CD4-positive, alpha-beta T cell (primary cell): ENCODE results near the gene IL2. TPM values are rescaled to one million over a fixed set of nuclear protein-coding genes. Genes with fewer than 3 reads are reported as not detected.
A peak's percentile ranks its signal among the peaks of the same experiment; 100 is the strongest.

Source experiments
- ATAC-seq: fragments of 200-7000 bp; cut with Tn5 transposase; one replicate; pipeline ENCODE4 v1.10.0; 2022; ENCODE audit warnings: mild to moderate bottlenecking; ENCODE audit not compliant: poor library complexity
- CTCF ChIA-PET: fragments of 350-600 bp; sonication (Branson Sonifier 250); formaldehyde crosslinking; loops from one replicate; lab custom pipeline; 2021; ENCODE audit warnings: antibody characterized with exemption, inconsistent platforms; lab: Charles Lee
- POLR2A ChIA-PET: fragments of 350-600 bp; sonication (Branson Sonifier 250); formaldehyde crosslinking; loops from one replicate; lab custom pipeline; 2021; ENCODE audit warnings: antibody characterized with exemption, inconsistent platforms; lab: Charles Lee
- DNase-seq, 14 experiments: peaks; one replicate each; pipeline ENCODE4 v3.0.0-alpha.2; 2013 to 2020; ENCODE audit warnings: mixed read lengths in 2 of 14
- H3K27ac ChIP-seq, 2 donors: one replicate each; pipeline versions ENCODE4 v1.5.1 to v1.7.0; 2013; ENCODE audit warnings: low read length in 2 of 2, low read depth in 1 of 2, mild to moderate bottlenecking in 1 of 2
- H3K27me3 ChIP-seq, 2 experiments: 1 replicate in 1 of 2; 2 replicates in 1 of 2; pipeline versions ENCODE4 v1.6.1 to v1.7.0; 2013; ENCODE audit warnings: low read length in 2 of 2, control low read depth in 1 of 2, mild to moderate bottlenecking in 1 of 2, moderate library complexity in 1 of 2; ENCODE audit not compliant: insufficient read depth in 2 of 2, control insufficient read depth in 1 of 2
- H3K36me3 ChIP-seq: one replicate; pipeline ENCODE4 v1.6.1; 2013; ENCODE audit warnings: low read length, control low read depth; ENCODE audit not compliant: insufficient read depth
- H3K4me1 ChIP-seq: one replicate; pipeline ENCODE4 v1.6.1; 2013; ENCODE audit warnings: low read length, control low read depth; ENCODE audit not compliant: insufficient read depth
- H3K4me3 ChIP-seq: one replicate; pipeline ENCODE4 v1.5.1; 2013; ENCODE audit warnings: mild to moderate bottlenecking, low read length, moderate library complexity
- H3K9me3 ChIP-seq, 2 experiments: 1 replicate in 1 of 2; 2 replicates in 1 of 2; pipeline versions ENCODE4 v1.6.1 to v1.7.0; 2013; ENCODE audit warnings: low read length in 2 of 2, mild to moderate bottlenecking in 2 of 2, control low read depth in 1 of 2, moderate library complexity in 1 of 2; ENCODE audit not compliant: control insufficient read depth in 1 of 2, insufficient read depth in 1 of 2
- H3K27ac Mint-ChIP-seq: one replicate; pipeline ENCODE4 v1.8.0; 2020; ENCODE audit warnings: mixed read lengths
- H3K27me3 Mint-ChIP-seq: one replicate; pipeline ENCODE4 v1.8.0; 2021; ENCODE audit warnings: mixed read lengths
- H3K36me3 Mint-ChIP-seq: one replicate; pipeline ENCODE4 v1.8.0; 2021; ENCODE audit warnings: low read depth, mixed read lengths
- H3K4me1 Mint-ChIP-seq: one replicate; pipeline ENCODE4 v1.8.0; 2021; ENCODE audit warnings: low read depth, mixed read lengths
- H3K4me3 Mint-ChIP-seq: one replicate; pipeline ENCODE4 v1.8.0; 2020; ENCODE audit warnings: mild to moderate bottlenecking, mixed read lengths
- H3K9me3 Mint-ChIP-seq: one replicate; pipeline ENCODE4 v1.8.0; 2020; ENCODE audit warnings: mixed read lengths
- intact Hi-C, 2 experiments: fragments of 100-400 bp; cut with DNase I in 1 of 2; cut with micrococcal nuclease in 1 of 2; formaldehyde crosslinking; loops; one replicate each; pipeline versions ENCODE4 v1.15.1 to v1.9.0; 2023 to 2025; cut with DNase I, micrococcal nuclease
- total RNA-seq, 174 experiments: library from RNA in 2 of 174; stranded (reverse) in 2 of 174; gene quantifications; one replicate each; pipeline ENCODE4 v1.2.3 and lab custom pipeline; 2021 to 2026
- TF ChIP-seq, protein P1 (sequence below): fragments of 200-600 bp; IDR thresholded peaks from one replicate; pipeline ENCODE4 v1.8.0; 2022; ENCODE audit warnings: antibody characterized with exemption, mild to moderate bottlenecking

The IL2 gene
- total RNA-seq, 2 experiments from 2014 or later = 3.7 to 4.7 TPM

DNA sequence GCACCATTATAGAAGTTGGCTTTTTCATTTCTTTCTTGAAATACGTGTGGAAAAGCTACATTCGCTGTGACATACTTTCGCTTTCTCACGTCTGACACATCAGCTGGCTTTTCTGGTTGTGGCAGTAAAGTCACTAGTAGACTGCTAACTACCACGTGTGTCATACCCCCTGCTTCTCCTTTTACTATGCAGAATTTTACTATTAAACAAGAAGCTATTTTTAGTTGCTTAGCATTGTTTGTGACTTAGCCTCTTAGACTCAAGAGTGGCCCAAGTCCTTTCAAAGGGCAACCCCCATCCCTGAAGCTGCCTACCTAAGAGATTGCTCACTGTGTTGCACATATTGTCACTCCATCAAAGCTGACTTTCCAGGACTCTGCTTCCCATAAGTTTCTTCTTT lies 2.1 kb upstream of the IL2 start:
- Histone ChIP-seq H3K27me3 (no peaks in the 10 kb centered on the region), H3K4me3 (peak overlapping the region; percentile 41), H3K36me3 (no peaks in the 10 kb centered on the region), H3K4me1 (peaks cover 2% of the 10 kb centered on the region), H3K27ac (peak overlapping the region in 1 of 2 donors; percentile 6), H3K9me3 (no peaks in the 10 kb centered on the region)
- Mint-ChIP-seq H3K4me1 (peaks cover 52% of the 10 kb centered on the region), H3K27ac (peak overlapping the region; percentile 69), H3K4me3 (peak overlapping the region; percentile 90), H3K27me3 (no peaks in the 10 kb centered on the region), H3K9me3 (no peaks in the 10 kb centered on the region), H3K36me3 (peaks cover 5% of the 10 kb centered on the region)
- DNase-seq = peak in 10 of 14 experiments; percentile 3 to 78 (median 14)
- intact Hi-C loops = loop anchor here (2.0 to 10.0 kb wide), 3 partner anchors 120 to 514 kb away; no protein-coding TSS in a partner anchor
- ATAC-seq = peak; percentile 73
- CTCF ChIA-PET = interaction anchor here (0.6 to 1.3 kb wide), 2 partner anchors 63 to 120 kb away, joined by 3 to 5 read pairs; no protein-coding TSS in a partner anchor
- POLR2A ChIA-PET = interaction anchor here (0.8 to 2.3 kb wide), 3 partner anchors 9 to 273 kb away, joined by 3 to 15 read pairs (median 3); no protein-coding TSS in a partner anchor
- TF ChIP-seq, protein P1, sequence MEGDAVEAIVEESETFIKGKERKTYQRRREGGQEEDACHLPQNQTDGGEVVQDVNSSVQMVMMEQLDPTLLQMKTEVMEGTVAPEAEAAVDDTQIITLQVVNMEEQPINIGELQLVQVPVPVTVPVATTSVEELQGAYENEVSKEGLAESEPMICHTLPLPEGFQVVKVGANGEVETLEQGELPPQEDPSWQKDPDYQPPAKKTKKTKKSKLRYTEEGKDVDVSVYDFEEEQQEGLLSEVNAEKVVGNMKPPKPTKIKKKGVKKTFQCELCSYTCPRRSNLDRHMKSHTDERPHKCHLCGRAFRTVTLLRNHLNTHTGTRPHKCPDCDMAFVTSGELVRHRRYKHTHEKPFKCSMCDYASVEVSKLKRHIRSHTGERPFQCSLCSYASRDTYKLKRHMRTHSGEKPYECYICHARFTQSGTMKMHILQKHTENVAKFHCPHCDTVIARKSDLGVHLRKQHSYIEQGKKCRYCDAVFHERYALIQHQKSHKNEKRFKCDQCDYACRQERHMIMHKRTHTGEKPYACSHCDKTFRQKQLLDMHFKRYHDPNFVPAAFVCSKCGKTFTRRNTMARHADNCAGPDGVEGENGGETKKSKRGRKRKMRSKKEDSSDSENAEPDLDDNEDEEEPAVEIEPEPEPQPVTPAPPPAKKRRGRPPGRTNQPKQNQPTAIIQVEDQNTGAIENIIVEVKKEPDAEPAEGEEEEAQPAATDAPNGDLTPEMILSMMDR = no peak

DNA sequence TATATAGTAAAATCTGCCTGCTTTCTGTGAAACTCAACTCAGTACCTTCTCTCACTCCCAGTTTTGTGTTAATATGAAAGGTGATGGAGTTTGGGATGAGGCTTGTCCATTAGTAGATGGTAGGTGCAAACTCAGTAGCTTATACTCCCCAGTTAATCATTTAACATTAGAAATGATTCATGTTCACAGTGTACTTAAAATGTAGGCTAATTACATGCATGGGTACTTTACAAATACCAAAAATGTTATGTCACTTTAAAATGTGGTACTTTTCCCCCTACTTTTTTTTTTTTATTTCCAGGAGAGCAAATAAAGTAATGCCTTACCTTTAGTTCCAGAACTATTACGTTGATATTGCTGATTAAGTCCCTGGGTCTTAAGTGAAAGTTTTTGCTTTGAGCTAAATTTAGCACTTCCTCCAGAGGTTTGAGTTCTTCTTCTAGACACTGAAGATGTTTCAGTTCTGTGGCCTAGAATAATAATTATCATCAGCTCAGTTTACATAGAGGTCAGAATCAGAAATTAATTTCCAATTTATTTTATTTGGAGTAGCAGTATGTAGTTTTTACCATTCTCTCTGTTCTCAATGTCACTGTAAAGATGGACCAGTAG lies 3.0 kb downstream of the IL2 start:
- Histone ChIP-seq H3K9me3 (no peaks in the 10 kb centered on the region), H3K27ac (no peak overlapping the region), H3K4me3 (no peak overlapping the region), H3K27me3 (no peaks in the 10 kb centered on the region), H3K36me3 (no peaks in the 10 kb centered on the region), H3K4me1 (no peaks in the 10 kb centered on the region)
- H3K4me1 Mint-ChIP-seq = peaks cover 58% of the 10 kb centered on the region
- H3K4me3 Mint-ChIP-seq = peak overlapping the region; percentile 26
- H3K36me3 Mint-ChIP-seq = peaks cover 2% of the 10 kb centered on the region
- ATAC-seq = no peak
- intact Hi-C loops = loop anchor here (5.0 to 10.0 kb wide), 3 partner anchors 136 to 509 kb away; no protein-coding TSS in a partner anchor
- peak in 1 of 14 experiments; percentile 32 for DNase-seq
- CTCF ChIA-PET = no interaction called here
- POLR2A ChIA-PET = interaction anchor here (0.7 kb wide), 1 partner anchor 583 kb away, joined by 4 read pairs; the partner anchor contains the start of gene BBS7
- H3K9me3 Mint-ChIP-seq = no peaks in the 10 kb centered on the region
- no peak overlapping the region for H3K27ac Mint-ChIP-seq
- TF ChIP-seq, protein P1 = no peak
- H3K27me3 Mint-ChIP-seq = no peaks in the 10 kb centered on the region

DNA sequence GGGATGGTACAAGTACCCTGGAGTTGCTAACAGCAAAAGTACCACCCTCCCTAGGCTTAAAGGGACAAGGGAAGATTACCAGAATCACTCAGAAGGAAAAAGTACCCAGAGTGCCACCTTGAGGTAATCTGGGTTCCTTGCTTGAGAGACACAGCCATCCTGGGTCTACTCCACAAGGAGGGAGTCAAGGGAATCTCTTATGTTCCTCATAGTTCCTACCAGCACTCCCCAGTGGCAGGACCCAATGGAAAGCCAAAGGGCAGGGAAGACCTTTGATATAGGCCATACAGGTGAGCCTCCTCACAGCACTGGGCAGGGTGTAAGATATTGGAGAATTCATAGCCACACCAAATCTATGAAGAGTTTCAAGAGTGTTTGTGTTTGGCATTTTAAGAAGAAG lies 5.7 kb downstream of the IL2 start:
- no peak overlapping the region for H3K4me3 ChIP-seq

More for the DNA sequence above, 5.7 kb downstream of the IL2 start:
- H3K4me3 Mint-ChIP-seq = no peak overlapping the region
- Histone ChIP-seq H3K27ac (no peak overlapping the region), H3K36me3 (no peaks in the 10 kb centered on the region), H3K4me1 (no peaks in the 10 kb centered on the region), H3K27me3 (no peaks in the 10 kb centered on the region), H3K9me3 (no peaks in the 10 kb centered on the region)
- ChIA-PET CTCF (no interaction called here), POLR2A (no interaction called here)
- H3K36me3 Mint-ChIP-seq = no peaks in the 10 kb centered on the region
- H3K27ac Mint-ChIP-seq = no peak overlapping the region
- TF ChIP-seq, protein P1 = peak; percentile 49
- ATAC-seq (no peak), DNase-seq (peak in 6 of 14 experiments; percentile 1 to 43 (median 24))
- intact Hi-C loops = loop anchor here (5.0 to 10.0 kb wide), 3 partner anchors 134 to 506 kb away; no protein-coding TSS in a partner anchor
- H3K4me1 Mint-ChIP-seq = peaks cover 34% of the 10 kb centered on the region
- no peaks in the 10 kb centered on the region for H3K27me3 Mint-ChIP-seq
- H3K9me3 Mint-ChIP-seq = no peaks in the 10 kb centered on the region
